ENCODE measurements around the gene TAF1C. TPM values are rescaled to one million over a fixed set of nuclear protein-coding genes. Genes with fewer than 3 reads are reported as not detected.

TAF1C gene
- total and polyA plus RNA-seq, 2 donors from 2014 or later, result 24.7 to 64.7 TPM

- TF ChIP-seq CTCF (IDR thresholded peaks at IDR 0.05; ENCODE audit: borderline replicate concordance, extremely low read depth, insufficient read depth), result no peak
- no peak for FAIRE-seq
These were observed 40.7 kb upstream of the TAF1C start for GRCh38 chr16:84227548-84227947.

GRCh38 chr16:84226026-84226425 lies 39.2 kb upstream of the TAF1C start:
- Histone ChIP-seq H3K27me3 (ENCODE audit: control insufficient read depth, insufficient read depth, low read length) (no peaks in the 10 kb centered on the region), H3K36me3 (ENCODE audit: control insufficient read depth in 2 of 3, insufficient read depth in 3 of 3, low read length in 3 of 3) (no peaks in the 10 kb centered on the region), H3K9me3 (ENCODE audit: control insufficient read depth in 2 of 3, insufficient read depth in 1 of 3, low read length in 3 of 3) (no peaks in the 10 kb centered on the region), H3K27ac (ENCODE audit: low read depth in 2 of 2, low read length in 2 of 2) (no peak overlapping the region), H3K4me3 (ENCODE audit: low read length in 3 of 3) (no peak overlapping the region), H3K4me1 (ENCODE audit: control insufficient read depth in 2 of 3, insufficient read depth in 2 of 3, low read depth in 1 of 3, low read length in 3 of 3) (peaks cover 0 to 8% (median 0%) of the 10 kb centered on the region in 3 donors), H3K9ac (ENCODE audit: low read length in 3 of 3) (no peak overlapping the region)
- intact Hi-C loops (cut with DNase I), result no loop called here
- FAIRE-seq (no peak), DNase-seq (no peak)
- TF ChIP-seq CTCF (IDR thresholded peaks at IDR 0.05; ENCODE audit: borderline replicate concordance, extremely low read depth, insufficient read depth), result no peak

More at GRCh38 chr16:84227548-84227947, 40.7 kb upstream of the TAF1C start:
- Histone ChIP-seq H3K27ac (ENCODE audit: low read depth in 2 of 2, low read length in 2 of 2) (no peak overlapping the region), H3K36me3 (ENCODE audit: control insufficient read depth in 2 of 3, insufficient read depth in 3 of 3, low read length in 3 of 3) (no peaks in the 10 kb centered on the region), H3K4me3 (ENCODE audit: low read length in 3 of 3) (no peak overlapping the region), H3K9me3 (ENCODE audit: control insufficient read depth in 2 of 3, insufficient read depth in 1 of 3, low read length in 3 of 3) (no peaks in the 10 kb centered on the region), H3K9ac (ENCODE audit: low read length in 3 of 3) (no peak overlapping the region), H3K27me3 (ENCODE audit: control insufficient read depth, insufficient read depth, low read length) (no peaks in the 10 kb centered on the region), H3K4me1 (ENCODE audit: control insufficient read depth in 2 of 3, insufficient read depth in 2 of 3, low read depth in 1 of 3, low read length in 3 of 3) (peaks cover 0 to 8% (median 0%) of the 10 kb centered on the region in 3 donors)
- intact Hi-C loops (cut with DNase I), result no loop called here
- DNase-seq, result no peak

GRCh38 chr16:84225571-84225970 lies 38.7 kb upstream of the TAF1C start:
- H3K36me3 ChIP-seq (ENCODE audit: control insufficient read depth in 2 of 3, insufficient read depth in 3 of 3, low read length in 3 of 3), result no peaks in the 10 kb centered on the region
- peaks cover 0 to 8% (median 0%) of the 10 kb centered on the region in 3 donors for H3K4me1 ChIP-seq (ENCODE audit: control insufficient read depth in 2 of 3, insufficient read depth in 2 of 3, low read depth in 1 of 3, low read length in 3 of 3)
- H3K27me3 ChIP-seq (ENCODE audit: control insufficient read depth, insufficient read depth, low read length), result no peaks in the 10 kb centered on the region
- H3K9me3 ChIP-seq (ENCODE audit: control insufficient read depth in 2 of 3, insufficient read depth in 1 of 3, low read length in 3 of 3), result no peaks in the 10 kb centered on the region
- DNase-seq (no peak), FAIRE-seq (no peak)
- H3K9ac ChIP-seq (ENCODE audit: low read length in 3 of 3), result no peak overlapping the region
- no peak overlapping the region for H3K4me3 ChIP-seq (ENCODE audit: low read length in 3 of 3)
- H3K27ac ChIP-seq (ENCODE audit: low read depth in 2 of 2, low read length in 2 of 2), result no peak overlapping the region
- intact Hi-C loops (cut with DNase I), result no loop called here
- TF ChIP-seq CTCF (IDR thresholded peaks at IDR 0.05; ENCODE audit: borderline replicate concordance, extremely low read depth, insufficient read depth), result no peak

- peaks cover 0 to 8% (median 0%) of the 10 kb centered on the region in 3 donors for H3K4me1 ChIP-seq (ENCODE audit: control insufficient read depth in 2 of 3, insufficient read depth in 2 of 3, low read depth in 1 of 3, low read length in 3 of 3)
These were observed 38.3 kb upstream of the TAF1C start for GRCh38 chr16:84225126-84225525.

More at GRCh38 chr16:84225126-84225525, 38.3 kb upstream of the TAF1C start:
- intact Hi-C loops (cut with DNase I), result no loop called here
- no peak for DNase-seq
- Histone ChIP-seq H3K27me3 (ENCODE audit: control insufficient read depth, insufficient read depth, low read length) (no peaks in the 10 kb centered on the region), H3K4me3 (ENCODE audit: low read length in 3 of 3) (no peak overlapping the region), H3K27ac (ENCODE audit: low read depth in 2 of 2, low read length in 2 of 2) (no peak overlapping the region), H3K9me3 (ENCODE audit: control insufficient read depth in 2 of 3, insufficient read depth in 1 of 3, low read length in 3 of 3) (no peaks in the 10 kb centered on the region), H3K36me3 (ENCODE audit: control insufficient read depth in 2 of 3, insufficient read depth in 3 of 3, low read length in 3 of 3) (no peaks in the 10 kb centered on the region), H3K9ac (ENCODE audit: low read length in 3 of 3) (no peak overlapping the region)
- no peak for FAIRE-seq
- no peak for TF ChIP-seq CTCF (IDR thresholded peaks at IDR 0.05; ENCODE audit: borderline replicate concordance, extremely low read depth, insufficient read depth)
